Measurements from ENCODE around the gene NEUROG3. TPM values are rescaled to one million over a fixed set of nuclear protein-coding genes. Genes with fewer than 3 reads are reported as not detected.

NEUROG3 gene
- total RNA-seq, 1 experiment from 2014 or later, result 2.4 TPM

GRCh38 chr10:69619626-69620025 lies 46.4 kb upstream of the NEUROG3 start (continued):
- TF ChIP-seq AR (CRISPR knock-in tag; IDR thresholded peaks at IDR 0.05) (no peak), TEAD4 (CRISPR knock-in tag; IDR thresholded peaks at IDR 0.05) (no peak), CREM (CRISPR knock-in tag; IDR thresholded peaks at IDR 0.05) (no peak), MXD4 (CRISPR knock-in tag; IDR thresholded peaks at IDR 0.05; ENCODE audit: borderline replicate concordance) (no peak)

GRCh38 chr10:69618746-69619145 lies 45.5 kb upstream of the NEUROG3 start:
- peaks cover 5% of the 10 kb centered on the region; the same call in 1 of the 2 replicates for H3K4me1 Mint-ChIP-seq
- ChIA-PET POLR2A (no interaction called here), CTCF (interaction anchor here (0.9 to 2.7 kb wide), 2 partner anchors 11 to 103 kb away, joined by 4 to 10 read pairs; partner anchors contain the start of gene FAM241B)
- H3K9me3 Mint-ChIP-seq, result peaks cover 32% of the 10 kb centered on the region
- peaks cover 10% of the 10 kb centered on the region for H3K36me3 Mint-ChIP-seq
- H3K4me3 Mint-ChIP-seq, result no peak overlapping the region
- DNase-seq (ENCODE audit: low spot score), result no peak
- H3K27ac Mint-ChIP-seq, result no peak overlapping the region
- TF ChIP-seq SMAD3 (CRISPR knock-in tag; IDR thresholded peaks at IDR 0.05; ENCODE audit: borderline replicate concordance) (no peak), PRDM15 (CRISPR knock-in tag; IDR thresholded peaks at IDR 0.05) (no peak), E2F4 (CRISPR knock-in tag; IDR thresholded peaks at IDR 0.05; ENCODE audit: borderline replicate concordance, low read depth) (no peak), PRRX2 (CRISPR knock-in tag; IDR thresholded peaks at IDR 0.05) (no peak), SOX15 (CRISPR knock-in tag; IDR thresholded peaks at IDR 0.05) (no peak), IRF1 (CRISPR knock-in tag; IDR thresholded peaks at IDR 0.05) (no peak), ZNF138 (CRISPR knock-in tag; conservative IDR thresholded peaks at IDR 0.05) (no peak), E2F1 (CRISPR knock-in tag; IDR thresholded peaks at IDR 0.05) (no peak), MAX (CRISPR knock-in tag; IDR thresholded peaks at IDR 0.05) (no peak), ATF3 (CRISPR knock-in tag; conservative IDR thresholded peaks at IDR 0.05) (no peak), ZNF423 (CRISPR knock-in tag; IDR thresholded peaks at IDR 0.05) (no peak), EMX1 (CRISPR knock-in tag; IDR thresholded peaks at IDR 0.05) (no peak)
- H3K27me3 Mint-ChIP-seq (ENCODE audit: low read depth), result peaks cover 8% of the 10 kb centered on the region
- no peak for ATAC-seq
